HG03060 (cell line): Measurements from ENCODE around the gene MUC6.

Source experiments
- ATAC-seq: cut with Tn5 transposase; IDR thresholded peaks from one replicate; pipeline ENCODE4 v1.9.1; 2021; ENCODE audit warnings: low read depth, moderate number of reproducible peaks; ENCODE audit not compliant: unreplicated experiment

MUC6 gene, protein sequence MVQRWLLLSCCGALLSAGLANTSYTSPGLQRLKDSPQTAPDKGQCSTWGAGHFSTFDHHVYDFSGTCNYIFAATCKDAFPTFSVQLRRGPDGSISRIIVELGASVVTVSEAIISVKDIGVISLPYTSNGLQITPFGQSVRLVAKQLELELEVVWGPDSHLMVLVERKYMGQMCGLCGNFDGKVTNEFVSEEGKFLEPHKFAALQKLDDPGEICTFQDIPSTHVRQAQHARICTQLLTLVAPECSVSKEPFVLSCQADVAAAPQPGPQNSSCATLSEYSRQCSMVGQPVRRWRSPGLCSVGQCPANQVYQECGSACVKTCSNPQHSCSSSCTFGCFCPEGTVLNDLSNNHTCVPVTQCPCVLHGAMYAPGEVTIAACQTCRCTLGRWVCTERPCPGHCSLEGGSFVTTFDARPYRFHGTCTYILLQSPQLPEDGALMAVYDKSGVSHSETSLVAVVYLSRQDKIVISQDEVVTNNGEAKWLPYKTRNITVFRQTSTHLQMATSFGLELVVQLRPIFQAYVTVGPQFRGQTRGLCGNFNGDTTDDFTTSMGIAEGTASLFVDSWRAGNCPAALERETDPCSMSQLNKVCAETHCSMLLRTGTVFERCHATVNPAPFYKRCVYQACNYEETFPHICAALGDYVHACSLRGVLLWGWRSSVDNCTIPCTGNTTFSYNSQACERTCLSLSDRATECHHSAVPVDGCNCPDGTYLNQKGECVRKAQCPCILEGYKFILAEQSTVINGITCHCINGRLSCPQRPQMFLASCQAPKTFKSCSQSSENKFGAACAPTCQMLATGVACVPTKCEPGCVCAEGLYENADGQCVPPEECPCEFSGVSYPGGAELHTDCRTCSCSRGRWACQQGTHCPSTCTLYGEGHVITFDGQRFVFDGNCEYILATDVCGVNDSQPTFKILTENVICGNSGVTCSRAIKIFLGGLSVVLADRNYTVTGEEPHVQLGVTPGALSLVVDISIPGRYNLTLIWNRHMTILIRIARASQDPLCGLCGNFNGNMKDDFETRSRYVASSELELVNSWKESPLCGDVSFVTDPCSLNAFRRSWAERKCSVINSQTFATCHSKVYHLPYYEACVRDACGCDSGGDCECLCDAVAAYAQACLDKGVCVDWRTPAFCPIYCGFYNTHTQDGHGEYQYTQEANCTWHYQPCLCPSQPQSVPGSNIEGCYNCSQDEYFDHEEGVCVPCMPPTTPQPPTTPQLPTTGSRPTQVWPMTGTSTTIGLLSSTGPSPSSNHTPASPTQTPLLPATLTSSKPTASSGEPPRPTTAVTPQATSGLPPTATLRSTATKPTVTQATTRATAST (N-terminal part only)

DNA sequence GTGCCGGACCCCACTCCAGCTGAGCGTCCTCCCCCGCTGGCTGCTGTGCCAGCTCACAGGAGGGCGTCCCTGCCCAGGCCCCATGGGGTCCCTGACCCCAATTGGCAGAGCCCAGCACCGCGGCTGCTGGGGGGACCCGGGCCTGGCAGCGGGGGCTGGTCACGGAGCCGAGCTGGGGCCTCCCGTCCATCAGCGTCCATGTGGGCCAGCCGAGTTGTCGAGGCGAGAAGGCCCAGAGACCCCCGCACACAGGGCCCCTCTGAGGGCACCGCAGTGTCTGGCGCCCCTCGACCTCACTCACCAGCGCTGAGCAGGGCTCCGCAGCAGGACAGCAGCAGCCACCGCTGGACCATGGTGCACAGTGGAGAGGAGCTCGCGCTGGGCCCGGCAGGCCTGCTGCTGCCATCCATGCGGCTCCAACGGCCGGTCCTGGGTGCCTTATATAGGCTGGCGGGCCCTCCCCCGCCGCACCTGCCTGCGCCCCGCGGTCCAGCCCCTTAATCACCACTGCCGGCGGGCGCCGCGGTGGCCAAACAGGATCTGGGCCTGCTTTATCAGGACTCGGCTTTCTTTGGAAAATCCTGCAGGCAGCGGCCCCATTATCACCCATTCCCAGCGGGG is at the start of gene MUC6:
TSS of gene MUC6 (minus strand) at position 416 of the 621 bp plus-strand sequence. CDS start at position 353, 63 bp downstream.
- ATAC-seq = no peak

DNA sequence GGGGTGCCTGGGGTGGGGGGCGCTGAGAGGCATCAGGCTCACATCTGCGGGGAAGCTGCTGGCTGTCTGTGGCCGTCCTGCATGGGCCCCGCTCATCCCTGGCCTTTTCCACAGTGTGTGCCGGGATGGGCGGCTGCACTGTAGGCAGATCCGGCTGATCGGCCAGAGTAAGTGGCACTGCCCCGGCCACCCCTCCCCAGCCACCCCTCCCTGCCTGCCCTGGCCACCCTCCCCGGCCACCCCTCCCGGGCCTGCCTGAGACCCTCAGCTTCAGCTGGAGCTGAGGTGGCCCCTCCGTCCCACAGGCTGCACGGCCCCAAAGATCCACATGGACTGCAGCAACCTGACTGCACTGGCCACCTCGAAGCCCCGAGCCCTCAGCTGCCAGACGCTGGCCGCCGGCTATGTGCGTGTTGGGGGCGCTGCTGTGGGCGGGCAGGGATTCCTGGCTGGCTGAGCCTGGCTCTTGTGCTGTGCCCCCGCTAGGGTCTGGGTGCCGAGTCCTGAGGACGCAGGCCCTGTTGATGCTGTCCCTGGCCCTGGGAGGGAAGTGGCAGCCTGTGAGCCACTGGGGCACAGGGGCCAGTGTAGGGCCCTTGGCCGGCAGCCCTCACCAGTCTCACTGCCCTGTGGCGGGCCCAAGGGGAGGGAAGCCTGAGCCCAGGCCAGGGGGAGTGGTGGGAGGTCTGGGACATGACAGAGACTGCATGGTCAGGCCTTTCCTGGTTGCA is 49.1 kb upstream of the MUC6 start:
- ATAC-seq = no peak

DNA sequence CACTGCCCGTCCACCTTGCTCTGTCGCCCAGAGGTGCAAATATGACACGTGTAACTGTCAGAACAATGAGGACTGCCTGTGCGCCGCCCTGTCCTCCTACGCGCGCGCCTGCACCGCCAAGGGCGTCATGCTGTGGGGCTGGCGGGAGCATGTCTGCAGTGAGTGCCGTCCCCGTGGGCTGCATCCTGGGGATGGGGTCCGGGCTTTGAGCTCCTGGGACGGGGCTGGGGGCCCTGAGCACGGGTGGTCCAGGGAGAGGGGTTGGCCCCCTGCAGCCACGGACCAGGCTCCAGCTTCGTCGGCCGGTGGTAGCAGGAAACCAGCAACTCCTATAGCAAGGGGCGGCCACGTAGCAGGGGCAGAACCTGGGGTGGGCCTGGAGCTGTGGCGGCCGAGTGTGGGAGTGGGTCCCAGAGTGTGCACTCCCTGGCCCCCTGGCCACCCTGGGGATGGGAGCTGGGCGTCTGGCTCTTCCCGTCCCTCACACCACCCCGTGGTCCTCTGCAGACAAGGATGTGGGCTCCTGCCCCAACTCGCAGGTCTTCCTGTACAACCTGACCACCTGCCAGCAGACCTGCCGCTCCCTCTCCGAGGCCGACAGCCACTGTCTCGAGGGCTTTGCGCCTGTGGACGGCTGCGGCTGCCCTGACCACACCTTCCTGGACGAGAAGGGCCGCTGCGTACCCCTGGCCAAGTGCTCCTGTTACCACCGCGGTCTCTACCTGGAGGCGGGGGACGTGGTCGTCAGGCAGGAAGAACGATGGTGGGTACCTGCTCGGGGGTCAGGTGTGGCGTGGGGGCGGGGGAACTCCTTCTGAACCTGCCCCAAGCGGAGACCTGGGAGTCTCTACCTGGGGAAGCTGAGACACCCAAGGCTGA is 48.3 kb upstream of the MUC6 start:
- ATAC-seq = no peak

DNA sequence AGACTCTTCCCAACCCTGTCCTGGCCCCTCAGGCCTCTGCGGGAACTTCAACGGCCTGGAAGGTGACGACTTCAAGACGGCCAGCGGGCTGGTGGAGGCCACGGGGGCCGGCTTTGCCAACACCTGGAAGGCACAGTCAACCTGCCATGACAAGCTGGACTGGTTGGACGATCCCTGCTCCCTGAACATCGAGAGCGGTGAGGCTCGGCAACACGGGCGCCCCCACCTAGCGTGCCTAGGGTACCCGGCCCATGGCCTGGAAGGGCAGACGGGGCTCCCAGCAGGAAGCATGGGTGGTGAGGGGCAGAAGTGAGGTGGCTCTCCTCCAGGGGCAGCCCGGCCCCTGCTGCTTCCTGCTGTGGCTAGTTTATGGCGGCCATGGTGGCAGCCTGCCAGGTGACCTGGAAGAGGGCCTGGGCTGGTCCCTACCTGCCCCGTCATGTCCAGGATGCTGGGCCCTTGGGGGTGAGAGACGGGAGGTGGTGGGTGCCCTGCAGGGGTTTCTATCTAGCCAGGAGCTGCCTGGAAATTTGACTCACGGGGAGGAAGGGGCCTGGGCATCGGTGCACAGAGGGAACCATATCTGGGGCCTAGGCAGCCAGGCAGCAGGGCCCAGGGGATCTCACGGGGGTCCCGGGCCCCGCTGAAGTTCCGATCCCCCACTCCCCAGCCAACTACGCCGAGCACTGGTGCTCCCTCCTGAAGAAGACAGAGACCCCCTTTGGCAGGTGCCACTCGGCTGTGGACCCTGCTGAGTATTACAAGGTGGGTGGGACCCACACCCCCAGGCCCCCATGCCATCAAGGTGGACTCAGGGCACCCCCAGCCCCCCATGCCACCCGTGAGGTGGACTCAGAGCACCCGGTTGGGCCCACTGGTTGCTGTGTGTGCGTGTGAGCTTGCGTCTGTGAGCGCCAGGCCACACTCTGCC is 47.4 kb upstream of the MUC6 start:
- ATAC-seq = no peak

DNA sequence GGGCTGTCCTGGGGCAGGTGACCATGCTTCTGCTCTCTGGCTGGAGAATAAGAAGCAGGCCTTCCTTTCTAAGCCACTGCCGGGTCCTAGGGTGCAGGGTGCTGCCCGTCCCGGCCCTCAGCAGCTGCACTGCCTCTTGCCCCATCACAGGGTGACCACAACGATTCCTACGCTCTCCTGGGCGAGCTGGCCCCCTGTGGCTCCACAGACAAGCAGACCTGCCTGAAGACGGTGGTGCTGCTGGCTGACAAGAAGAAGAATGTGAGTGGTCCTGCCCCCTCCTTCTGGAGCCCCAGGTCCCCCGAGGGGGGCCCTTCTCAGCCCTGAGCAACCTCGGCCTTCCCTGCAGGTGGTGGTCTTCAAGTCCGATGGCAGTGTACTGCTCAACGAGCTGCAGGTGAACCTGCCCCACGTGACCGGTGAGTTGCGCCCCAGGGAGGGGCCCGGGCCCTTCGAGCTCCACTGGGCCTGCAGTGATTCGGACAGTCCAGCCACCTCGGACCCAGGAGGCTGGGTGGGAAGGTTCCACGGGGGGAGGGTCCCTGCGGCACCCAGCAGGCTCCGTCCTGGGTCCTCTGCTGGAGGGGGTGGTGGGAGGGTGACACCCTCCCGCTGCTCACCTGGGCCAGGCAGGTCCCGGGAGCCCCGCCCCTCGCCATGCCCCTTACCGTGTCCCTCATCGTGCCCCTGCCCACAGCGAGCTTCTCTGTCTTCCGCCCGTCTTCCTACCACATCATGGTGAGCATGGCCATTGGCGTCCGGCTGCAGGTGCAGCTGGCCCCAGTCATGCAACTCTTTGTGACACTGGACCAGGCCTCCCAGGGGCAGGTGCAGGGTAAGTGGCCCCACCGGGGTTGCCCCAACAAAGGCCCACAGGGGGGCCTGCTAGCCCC is 46.5 kb upstream of the MUC6 start:
- ATAC-seq = no peak

DNA sequence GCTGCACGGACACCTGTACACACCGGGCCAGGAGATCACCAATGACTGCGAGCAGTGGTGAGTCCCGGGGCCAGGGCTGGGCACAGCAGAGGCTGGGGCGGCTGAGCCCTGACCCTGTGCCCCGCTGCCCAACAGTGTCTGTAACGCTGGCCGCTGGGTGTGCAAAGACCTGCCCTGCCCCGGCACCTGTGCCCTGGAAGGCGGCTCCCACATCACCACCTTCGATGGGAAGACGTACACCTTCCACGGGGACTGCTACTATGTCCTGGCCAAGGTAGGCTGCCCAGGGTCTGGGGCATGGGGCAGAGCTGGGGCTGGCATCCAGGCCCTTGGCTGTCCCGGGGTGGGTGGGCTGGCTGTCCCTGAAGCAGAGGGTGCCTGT is 45.8 kb upstream of the MUC6 start:
- no peak for ATAC-seq

DNA sequence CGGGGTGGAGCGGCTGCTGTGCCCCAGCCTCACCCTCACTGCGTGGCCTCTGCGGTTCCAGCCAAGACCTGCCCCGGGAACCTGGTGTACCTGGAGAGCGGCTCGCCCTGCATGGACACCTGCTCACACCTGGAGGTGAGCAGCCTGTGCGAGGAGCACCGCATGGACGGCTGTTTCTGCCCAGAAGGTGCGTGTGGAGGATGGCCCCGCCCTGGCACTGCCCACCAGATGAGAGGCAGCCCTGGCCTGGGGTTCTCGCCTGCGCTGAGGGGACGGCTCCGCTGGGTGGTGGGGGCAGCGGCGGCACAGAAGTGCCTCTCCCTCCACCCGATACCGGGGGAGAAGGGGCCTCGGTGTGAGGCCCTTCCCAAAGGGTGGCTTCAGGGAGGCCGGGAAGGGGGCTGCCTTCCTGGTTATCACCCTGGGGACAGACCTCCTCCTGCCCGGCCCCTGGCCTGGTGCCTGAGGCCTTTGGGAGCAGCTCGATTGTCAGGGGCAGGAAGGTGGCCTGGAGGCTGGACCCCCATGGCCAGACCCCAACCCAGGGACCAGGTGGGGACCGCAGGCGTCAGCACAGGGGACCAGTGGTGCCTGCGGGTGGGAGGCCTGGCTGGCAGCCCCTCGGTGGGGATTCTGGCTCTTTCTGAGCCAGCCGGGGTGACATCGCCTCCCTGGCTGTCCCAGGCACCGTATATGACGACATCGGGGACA is 45.2 kb upstream of the MUC6 start:
- no peak for ATAC-seq

DNA sequence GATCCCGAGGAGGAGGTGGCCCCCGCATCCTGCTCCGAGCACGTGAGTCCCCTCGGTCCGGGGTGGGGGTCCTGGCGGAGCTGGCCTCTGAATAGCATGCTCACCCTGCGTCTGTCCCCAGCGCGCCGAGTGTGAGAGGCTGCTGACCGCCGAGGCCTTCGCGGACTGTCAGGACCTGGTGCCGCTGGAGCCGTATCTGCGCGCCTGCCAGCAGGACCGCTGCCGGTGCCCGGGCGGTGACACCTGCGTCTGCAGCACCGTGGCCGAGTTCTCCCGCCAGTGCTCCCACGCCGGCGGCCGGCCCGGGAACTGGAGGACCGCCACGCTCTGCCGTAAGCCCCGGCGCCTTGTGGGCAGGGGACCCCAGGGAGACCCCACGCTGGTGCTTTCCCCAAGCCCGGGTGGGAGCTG is 41.7 kb upstream of the MUC6 start:
- no peak for ATAC-seq

DNA sequence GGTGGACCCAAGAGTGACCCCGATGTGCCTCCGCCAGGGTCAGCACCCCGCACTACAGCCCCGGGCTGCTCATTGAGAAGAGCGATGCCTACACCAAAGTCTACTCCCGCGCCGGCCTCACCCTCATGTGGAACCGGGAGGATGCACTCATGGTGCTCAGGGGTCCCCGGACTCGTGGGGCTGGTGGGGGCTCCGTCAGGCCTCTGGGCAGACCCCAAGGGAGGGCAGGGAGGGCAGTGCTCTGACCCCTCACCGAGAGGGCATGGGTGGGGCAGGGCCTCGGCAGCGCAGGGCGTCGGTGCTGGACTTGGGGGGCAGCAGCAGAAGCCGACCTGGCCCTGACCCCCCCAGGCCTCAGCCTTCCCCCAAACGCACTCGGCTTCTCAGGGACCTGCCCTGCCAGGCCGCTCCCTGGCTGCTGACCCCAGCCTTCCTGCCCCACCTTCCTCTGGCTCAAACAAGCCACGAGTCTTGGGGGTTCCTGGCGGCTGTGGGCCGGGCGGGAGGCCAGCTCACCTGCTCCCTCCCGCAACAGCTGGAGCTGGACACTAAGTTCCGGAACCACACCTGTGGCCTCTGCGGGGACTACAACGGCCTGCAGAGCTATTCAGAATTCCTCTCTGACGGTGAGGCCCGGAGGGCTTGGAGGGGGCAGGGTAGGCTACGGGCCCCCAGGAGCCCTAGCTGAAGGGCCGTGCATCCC is 41.0 kb upstream of the MUC6 start:
- no peak for ATAC-seq

DNA sequence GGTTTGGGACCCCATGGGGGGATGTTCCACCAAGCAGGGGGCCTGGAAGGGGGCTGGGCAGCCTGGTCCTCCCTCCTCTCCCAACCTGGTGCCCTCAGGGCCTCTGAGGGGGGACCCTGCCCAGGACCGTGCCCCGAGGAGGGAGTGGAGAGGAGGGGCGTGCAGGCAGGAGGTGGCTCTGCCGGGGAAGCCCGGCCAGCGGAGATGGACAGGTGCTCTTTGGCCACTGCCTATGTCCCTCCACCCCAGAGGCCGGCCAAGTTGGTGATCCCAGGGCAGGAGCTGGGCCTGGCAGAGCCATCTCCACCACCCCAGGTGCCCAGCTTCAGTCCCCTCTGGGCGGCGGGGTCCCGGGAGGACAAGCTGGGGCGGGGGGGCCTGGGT is 40.5 kb upstream of the MUC6 start:
- ATAC-seq = no peak

DNA sequence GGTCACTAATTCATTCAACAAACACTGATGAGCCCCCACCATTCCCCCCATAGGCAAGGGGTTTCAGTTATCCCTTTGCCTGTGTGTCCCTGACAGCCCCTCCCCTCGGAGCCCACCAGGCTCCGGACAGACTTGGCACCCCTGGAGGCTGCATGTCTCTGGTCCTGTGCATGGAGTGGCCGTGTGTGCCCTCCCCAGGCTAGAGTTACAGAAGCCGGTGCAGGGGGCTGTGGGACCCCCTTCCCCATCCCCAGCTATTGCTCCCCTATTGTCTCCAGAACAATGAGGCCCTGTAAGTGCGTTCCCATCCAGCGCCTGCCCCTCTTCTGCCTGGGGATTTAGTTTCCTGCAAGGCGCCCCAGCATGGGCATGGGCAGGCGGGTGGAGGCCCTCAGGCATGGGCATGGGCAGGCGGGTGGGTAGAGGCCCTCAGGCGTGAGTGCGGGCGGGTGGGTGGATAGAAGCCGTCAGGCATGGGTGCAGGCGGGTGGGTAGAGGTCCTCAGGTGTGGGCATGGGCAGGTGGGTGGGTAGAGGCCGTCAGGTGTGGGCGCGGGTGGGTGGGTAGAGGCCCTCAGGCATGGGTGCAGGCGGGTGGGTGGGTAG is 39.6 kb upstream of the MUC6 start:
- no peak for ATAC-seq

DNA sequence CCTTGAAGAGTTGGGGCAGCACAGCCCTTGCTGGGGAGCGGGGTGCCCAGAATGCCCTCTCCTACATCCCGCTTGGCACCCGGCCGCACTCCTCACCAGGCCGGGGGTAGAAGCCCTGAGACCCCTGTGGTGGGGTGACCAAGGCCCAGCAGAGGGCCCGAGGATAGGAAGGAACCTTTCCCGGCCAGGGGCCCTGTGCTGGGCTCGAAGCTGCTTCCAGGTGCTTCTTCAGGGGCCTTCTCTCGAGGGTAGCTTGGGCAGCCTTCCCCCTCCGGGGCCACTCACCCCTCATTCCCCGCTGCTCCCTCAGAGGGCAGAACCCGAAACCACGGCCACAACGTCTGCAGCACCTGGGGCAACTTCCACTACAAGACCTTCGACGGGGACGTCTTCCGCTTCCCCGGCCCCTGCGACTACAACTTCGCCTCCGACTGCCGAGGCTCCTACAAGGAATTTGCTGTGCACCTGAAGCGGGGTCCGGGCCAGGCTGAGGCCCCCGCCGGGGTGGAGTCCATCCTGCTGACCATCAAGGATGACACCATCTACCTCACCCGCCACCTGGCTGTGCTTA is 38.9 kb upstream of the MUC6 start:
- no peak for ATAC-seq

DNA sequence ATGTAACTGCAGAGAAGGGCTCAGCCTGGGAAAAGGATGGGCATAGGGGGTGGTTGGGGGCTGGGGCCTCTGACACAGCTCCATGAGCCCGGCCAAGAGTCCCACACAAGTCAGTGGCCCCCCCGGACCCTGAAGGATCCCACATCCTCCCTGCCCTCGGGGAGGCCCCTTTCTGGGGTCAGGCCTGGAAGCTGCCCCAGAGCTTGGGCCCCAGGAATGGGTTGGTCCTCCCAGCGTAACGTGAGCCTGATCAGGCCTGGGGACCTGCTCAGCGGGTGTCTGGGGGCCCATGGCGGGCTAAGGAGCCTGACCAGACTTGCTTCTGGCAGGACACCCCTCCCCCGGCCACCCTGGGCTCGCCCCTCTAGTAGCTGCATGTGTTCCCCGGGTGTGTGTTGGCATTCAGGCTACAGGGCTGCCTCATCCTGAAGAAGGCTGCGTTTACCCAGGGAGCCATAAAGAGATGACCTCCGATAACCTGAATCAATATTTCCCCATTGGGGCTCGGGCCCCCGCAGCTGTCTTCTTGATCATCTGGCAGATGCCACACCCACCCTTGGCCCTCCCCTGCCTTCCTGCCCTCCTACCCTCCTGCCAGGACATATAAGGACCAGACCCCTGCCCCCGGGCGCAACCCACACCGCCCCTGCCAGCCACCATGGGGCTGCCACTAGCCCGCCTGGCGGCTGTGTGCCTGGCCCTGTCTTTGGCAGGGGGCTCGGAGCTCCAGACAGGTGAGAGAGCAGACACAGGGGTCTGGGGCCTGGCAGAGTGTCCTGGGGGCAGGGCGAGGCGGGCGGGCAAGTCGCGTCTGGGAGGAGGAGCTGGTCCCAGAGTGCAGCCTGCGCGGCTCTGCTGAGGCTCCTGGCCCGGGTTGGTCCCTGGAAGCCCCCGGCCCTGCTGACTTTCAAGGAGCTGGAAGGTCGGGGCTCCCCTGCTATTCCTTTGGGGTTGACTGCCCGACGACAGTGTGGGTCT is 38.0 kb upstream of the MUC6 start, which contains the start of gene MUC2:
TSS of gene MUC2 (plus strand) at position 631 of the 978 bp plus-strand sequence.
- no peak for ATAC-seq

DNA sequence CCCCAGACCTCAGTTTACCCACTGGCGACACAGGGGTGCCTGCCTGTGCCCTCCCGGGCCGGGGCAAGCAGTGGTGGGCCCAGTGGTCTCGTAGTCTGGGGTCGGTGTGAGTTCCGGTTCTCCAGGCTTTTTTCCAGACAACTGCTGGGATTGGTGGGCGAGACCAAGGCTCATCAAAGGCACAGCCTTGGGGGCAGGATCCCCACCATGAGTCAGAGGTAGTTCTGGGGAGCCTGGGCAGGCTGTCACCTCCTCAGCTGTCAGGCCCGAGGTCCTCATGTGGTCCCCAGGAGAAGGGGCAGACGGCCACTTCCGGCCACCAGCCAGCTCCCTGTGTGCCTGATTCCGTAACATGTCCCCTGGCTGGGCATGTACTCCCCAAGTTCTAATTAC is 37.3 kb upstream of the MUC6 start:
- no peak for ATAC-seq
